Measurements from ENCODE around the gene LEFTY2.
"Not testable (repeated sequence)": the region's sequence is repeated elsewhere in the genome, so short reads cannot be mapped to it uniquely, and the experiment has no call there.

LEFTY2 gene

GRCh38 chr1:225908013-225908640 is 32.9 kb downstream of the LEFTY2 start:
- no peak for FAIRE-seq
- DNase-seq (ENCODE audit: low spot score): no peak

- FAIRE-seq: no peak
- no peak for DNase-seq (ENCODE audit: low spot score)
These were observed 33.7 kb downstream of the LEFTY2 start for GRCh38 chr1:225907341-225907740.

DNA sequence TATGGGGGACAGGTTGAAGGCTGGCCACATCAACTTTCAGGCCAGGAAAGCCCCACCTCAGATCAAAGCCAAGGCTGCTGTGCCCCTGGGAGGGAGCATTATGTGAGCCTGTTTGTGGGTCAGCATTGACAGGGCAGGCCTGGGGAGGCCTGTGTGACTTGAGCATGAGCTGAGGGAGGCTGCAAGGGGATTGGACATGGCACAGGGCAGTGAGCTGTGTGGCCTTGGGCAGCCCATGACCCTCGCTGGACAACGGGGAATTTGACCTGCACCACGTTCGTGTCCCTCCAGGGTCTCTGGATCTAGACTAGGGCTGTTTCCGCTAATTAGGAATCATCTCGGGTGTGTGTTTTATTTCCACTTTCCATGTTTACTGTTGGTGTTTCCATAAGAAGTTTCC is 34.6 kb downstream of the LEFTY2 start:
- FAIRE-seq (no peak), DNase-seq (ENCODE audit: low spot score) (no peak)

- FAIRE-seq (no peak), DNase-seq (ENCODE audit: low spot score) (no peak)
These were observed 37.4 kb downstream of the LEFTY2 start for GRCh38 chr1:225903623-225904022.

GRCh38 chr1:225899044-225899925 is 41.7 kb downstream of the LEFTY2 start:
- DNase-seq (ENCODE audit: low spot score): no peak
- no peak for FAIRE-seq

DNA sequence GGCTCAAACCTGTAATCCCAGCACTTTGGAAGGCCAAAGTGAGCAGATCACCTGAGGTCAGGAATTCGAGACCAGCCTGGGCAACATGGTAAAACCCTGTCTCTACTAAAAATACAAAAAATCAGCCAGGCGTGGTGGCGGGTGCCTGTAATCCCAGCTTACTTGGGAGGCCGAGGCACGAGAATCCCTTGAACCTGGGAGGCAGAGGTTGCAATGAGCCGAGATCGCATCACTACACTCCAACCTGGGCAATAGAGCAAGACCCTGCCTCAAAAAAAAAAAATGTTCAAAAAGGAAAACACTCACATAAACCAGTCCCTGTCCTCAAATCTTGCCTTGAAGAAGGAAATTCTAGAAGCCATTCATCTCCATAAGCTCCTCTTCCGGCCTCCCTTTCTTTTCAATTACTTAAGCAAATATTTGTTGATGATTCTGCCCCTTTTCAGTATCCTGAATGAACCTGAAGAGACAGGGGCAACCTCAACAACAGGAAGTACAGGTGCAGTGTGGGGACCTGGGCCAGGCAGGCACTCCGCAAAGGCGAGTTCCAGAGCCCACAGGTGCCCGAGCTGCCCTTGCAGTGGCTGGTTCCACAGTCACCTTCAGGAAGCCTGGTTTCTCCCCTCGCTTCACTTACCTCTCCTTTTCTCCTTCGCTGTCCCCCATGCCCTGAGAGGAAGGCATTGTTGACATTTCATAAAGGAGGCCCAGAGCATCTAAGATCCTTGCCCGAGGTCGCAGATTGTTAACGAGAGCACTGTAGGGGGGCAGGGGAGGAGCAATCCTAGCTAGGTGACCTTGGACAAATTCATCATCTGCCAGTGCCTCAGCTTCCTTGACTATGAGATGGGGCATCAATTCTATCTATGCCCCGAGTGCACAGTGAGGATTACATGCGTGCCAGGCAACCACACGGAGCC is 43.2 kb downstream of the LEFTY2 start:
- FAIRE-seq: no peak
- DNase-seq (ENCODE audit: low spot score): no peak

DNA sequence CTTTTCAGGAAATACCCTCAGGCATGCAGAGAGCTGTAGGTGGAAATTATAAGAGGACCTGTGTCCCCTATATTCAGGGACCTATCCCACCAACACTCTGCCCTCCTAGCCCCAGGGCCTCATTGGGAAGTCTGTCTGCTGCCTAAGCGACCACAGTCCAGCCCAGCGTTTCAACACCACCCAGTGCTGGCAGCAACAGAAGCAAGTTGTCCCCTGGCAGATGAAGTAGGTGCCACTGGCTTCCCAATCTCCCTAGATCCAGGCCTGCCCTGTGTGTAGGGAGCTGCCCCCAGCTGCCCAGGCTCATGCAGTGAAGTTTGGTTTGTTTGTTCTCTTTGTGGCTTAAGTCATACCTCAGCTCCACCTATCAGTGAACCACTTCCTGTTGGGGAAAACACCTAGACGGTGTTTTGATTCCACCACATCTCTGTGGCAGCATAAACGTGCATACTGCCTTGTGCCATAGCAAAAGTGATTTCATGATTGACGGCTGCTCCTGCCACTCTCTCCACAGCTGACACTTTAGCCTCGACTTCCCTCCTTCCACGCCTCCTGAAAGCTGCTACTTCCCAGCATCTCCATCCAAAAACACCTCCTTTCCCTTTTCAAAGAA is 44.0 kb downstream of the LEFTY2 start:
- peak; percentile 75 for DNase-seq (ENCODE audit: low spot score)
- FAIRE-seq: no peak

DNA sequence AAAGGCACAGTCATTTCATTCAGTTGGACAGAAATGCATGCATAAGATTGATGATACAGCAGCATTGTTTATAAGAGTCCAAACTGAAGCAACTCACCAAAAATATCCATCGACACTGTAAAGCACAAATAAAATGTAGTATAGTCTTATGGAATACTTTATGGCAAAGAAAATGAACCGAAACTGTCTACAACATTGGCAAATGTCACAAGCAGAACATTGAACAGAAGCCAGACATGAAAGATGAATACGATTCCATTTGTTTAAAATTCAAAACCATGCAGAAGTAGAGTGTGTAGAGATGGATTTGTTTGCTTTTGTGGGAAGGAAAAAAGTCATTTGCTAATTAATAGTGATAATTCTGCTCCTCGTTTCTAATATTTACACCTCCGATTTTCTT is 44.5 kb downstream of the LEFTY2 start:
- FAIRE-seq: no peak
- no peak for DNase-seq (ENCODE audit: low spot score)

DNA sequence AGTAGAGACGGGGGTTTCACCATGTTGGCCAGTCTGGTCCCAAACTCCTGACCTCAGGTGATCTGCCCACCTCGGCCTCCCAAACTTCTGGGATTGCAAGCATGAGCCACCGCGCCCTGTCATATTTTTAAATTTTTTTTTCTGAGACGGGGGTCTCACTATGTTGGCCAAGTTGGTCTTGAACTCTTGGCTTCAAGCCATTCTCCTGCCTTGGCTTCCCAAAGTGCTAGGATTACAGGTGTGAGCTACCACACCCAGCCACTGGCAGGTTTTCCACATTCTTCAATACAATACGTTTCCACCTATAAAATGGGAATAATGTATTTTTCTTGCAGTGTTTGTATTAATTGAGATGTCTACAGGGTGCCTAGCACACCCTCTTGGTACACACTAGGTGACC is 48.7 kb downstream of the LEFTY2 start:
- FAIRE-seq (no peak), DNase-seq (ENCODE audit: low spot score) (no peak)

DNA sequence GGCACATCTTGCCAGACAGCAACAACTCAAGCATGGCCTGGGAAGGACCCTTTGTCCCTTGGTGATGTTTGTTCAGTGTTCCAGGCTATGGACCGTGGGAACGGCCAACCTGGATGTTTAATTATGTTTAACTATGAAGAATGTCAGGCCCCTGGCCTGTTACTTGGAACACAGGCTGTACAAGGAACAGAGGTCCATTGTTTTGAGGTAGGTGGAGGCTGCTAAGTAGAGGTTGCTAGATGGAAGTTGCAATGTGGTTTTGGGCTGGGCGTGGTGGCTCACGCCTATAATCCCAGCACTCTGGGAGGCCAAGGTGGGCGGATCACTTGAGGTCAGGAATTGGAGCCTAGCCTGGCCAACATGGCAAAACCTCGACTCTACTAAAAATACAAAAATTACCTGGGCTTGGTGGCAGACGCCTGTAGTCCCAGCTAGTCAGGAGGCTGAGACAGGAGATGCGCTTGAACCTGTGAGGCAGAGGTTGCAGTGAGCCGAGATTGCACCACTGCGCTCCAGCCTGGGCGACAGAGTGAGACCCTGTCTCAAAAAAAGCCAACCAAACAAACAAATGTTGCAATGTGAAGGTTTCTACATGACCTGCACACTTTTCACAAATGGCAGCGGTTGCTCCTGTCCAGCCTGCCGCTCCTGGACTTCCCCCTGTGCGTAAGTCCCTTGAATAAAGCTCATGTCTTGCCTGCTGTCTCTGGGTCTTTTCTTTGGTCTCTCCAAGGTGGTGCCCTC is 49.6 kb downstream of the LEFTY2 start:
- no peak for FAIRE-seq
- peak; percentile 38 for DNase-seq (ENCODE audit: low spot score)

- FAIRE-seq: no peak
- DNase-seq (ENCODE audit: low spot score): no peak
These were observed 50.4 kb downstream of the LEFTY2 start for GRCh38 chr1:225890346-225891228.

- FAIRE-seq (no peak), DNase-seq (ENCODE audit: low spot score) (no peak)
These were observed 51.3 kb downstream of the LEFTY2 start for GRCh38 chr1:225889743-225890142.

DNA sequence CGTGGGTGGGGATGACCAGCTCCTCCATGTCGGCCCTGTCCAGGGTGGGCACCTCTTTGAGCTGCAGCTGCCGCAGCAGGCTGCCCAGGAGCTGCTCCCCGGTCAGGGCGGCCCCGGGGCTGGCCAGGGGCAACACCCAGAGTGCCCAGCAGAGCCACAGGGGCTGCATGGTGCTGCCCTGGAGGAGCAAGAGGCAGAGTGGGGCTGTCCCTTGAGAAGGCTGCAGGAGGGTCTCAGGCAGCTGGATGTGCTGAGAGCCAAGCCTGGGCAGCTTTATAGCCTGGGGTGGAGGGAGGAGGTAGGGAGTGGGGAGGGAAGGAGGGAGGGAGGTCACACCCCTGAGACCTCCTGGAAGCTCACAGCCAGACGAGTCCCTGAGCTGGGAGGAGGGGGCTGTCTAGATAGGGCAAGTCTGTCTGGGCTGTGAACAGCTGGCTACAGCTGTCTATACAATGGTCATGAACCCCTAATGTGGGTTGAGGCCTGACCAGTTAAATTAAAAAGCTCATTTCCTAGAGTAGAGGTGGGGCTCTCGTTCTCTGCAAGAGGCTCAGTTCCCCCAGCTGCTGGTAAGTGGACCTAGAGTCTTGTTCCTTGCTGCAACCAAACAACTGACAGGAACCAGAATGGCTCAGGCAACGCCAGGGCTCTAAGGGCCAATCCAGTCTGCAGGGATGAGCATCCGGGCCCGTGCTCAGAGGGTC is 52.0 kb downstream of the LEFTY2 start, which contains the start of gene LEFTY1:
TSS of gene LEFTY1 (minus strand) at position 249 of the 704 bp plus-strand sequence. CDS start at position 169, 80 bp downstream.
- FAIRE-seq (no peak), DNase-seq (ENCODE audit: low spot score) (no peak)

DNA sequence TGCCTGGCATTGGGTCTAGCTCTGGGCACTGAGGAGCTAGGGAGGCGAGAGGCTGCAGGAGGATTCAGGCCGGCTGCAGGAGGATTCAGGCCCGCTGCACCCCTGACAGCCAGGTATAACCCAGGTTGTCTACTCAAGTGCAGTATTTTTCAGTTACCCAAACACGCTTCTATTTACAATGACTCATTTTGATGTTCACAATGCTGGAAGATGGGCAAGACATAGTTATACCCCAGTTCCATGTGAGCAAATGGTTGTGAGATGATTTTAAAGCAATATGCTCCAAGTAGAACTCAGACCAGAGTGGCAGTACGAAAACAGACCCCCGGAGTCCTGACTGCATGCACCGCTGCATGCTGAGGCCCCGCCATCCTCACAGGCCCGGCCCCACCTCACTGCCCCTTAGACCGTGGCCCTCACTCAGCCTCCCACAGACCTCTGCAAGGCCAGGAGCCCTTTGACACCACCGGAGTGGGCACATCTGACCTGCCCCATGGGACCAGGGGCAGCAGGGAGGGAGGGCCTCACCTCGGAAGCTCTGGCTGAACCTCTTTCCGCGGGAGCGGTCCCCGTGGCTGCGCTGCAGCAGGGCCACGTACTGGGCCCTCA is 52.6 kb downstream of the LEFTY2 start:
- no peak for FAIRE-seq
- no peak for DNase-seq (ENCODE audit: low spot score)

DNA sequence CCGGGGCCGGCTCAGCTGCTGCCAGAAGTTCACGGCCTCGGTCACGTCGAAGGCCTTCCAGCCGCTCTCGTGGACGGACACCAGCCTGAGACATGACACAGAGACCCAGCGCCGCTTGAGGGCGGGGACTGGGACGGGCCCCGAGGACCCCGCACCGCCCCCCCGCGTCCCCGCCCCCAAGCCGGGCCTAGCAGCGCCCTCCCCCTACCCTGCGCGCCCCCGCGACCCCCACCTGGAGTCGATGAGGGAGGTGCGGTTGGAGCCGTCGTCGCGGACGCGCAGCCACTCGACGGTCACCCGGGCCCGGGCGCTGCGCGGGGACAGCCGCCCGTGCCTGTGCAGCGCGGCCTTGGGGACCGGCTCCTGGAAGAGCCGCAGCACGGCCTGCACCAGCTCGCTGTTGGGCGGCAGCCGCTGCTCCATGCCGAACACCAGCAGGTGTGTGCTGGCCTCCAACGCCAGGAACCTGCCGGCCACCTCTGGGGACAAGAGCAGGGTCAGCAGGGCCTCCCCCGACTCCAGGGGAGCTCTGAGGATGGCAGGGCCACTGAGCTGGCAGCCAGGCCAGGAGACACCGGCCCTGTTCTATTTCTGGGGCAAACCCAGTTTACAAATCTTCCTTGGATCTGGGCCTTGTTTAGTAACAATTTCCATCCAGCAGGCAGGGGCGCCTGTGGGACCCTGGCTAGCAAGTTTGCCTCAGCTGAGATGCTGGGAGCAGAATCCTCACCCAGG is 53.3 kb downstream of the LEFTY2 start:
- not testable (repeated sequence) for FAIRE-seq; DNase-seq (ENCODE audit: low spot score)

DNA sequence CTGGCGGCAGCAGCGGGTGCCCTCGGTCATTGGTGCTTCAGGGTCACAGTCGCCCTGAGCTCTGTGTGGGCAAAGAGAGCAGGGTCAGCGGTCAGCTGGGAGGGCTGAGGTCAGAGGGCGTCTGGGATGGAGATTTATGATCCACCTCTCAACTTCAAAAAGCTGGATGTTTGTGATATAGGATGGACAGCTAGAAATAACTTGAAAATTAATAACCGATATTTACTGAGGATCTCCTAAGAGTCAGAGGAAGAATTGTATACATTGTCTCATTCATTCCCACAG is 54.0 kb downstream of the LEFTY2 start:
- DNase-seq (ENCODE audit: low spot score) (no peak), FAIRE-seq (no peak)

All from urothelium cell line (cell line).